AG09319 (cell line): ENCODE measurements around the gene BRMS1.

ENCODE experiments used
- DNase-seq: peaks from one replicate; pipeline ENCODE4 v3.0.0-alpha.2; 2010; ENCODE audit warnings: low read depth; ENCODE audit errors: extremely low read depth
- TF ChIP-seq, protein P1 (sequence below): IDR thresholded peaks from 2 replicates; pipeline ENCODE4 v1.5.1; 2011; ENCODE audit warnings: low read depth, mild to moderate bottlenecking, inconsistent platforms, low read length, moderate library complexity

The BRMS1 gene

DNA sequence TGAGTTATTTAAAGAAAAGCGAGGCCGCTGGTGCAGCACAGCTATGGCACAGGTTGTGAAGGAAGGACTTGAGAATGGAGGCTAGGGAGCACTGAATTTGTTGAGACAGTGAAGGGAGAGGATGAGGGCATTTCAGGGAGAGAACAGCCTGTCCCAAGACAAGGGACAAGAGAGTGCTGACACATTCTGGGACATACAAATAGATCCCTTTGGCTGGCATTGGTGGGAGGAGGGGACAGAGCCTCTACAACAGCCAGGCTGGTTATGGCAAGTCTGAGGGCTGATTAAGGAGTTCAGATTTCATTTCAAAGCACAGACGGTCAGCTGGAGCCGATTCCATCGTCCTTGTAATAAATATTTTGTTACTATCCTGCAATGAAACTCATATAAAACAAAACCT is 28.4 kb upstream of the BRMS1 start:
- TF ChIP-seq, protein P1, sequence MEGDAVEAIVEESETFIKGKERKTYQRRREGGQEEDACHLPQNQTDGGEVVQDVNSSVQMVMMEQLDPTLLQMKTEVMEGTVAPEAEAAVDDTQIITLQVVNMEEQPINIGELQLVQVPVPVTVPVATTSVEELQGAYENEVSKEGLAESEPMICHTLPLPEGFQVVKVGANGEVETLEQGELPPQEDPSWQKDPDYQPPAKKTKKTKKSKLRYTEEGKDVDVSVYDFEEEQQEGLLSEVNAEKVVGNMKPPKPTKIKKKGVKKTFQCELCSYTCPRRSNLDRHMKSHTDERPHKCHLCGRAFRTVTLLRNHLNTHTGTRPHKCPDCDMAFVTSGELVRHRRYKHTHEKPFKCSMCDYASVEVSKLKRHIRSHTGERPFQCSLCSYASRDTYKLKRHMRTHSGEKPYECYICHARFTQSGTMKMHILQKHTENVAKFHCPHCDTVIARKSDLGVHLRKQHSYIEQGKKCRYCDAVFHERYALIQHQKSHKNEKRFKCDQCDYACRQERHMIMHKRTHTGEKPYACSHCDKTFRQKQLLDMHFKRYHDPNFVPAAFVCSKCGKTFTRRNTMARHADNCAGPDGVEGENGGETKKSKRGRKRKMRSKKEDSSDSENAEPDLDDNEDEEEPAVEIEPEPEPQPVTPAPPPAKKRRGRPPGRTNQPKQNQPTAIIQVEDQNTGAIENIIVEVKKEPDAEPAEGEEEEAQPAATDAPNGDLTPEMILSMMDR: no peak
- DNase-seq: no peak

DNA sequence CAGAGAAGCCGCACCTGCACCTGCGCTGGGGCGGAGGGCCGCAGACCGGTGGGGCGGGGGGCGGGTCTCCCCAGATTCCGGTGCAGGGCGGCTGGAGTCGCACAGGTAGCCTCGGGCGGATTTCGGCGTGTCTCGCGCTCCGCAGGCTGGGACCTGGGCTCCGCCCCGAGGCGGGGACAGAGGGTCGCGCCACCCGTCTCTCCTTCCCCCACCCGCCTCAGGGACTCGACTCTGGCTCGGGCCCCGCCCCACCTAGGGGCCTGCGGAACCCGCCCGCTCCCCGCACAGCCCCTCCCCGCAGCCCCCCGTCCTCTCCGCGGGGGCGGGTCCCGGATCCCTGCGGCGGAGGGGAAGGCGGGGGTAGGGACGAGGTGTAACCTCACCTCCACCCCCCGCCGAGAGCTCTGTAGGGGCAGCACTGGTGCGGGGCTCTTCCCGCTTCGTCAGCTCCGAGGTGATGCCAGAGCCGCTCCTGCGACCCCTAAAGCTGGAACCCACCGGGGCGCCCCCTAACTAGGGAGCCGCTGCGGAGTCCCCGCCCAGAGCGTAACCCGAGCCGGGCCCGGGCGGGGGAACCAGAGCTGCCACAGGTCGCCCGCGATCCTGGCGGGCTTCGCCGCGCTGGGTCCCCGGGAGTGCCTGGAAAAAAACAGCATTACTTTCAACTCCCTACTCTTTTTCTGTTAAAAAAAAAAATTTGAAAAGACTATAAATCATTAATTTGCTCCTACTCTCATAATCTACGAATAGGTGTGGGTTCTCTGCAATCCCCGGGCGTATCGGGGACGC is 26.9 kb upstream of the BRMS1 start, which contains the start of gene SLC29A2:
Gene SLC29A2 (minus strand): TSS at position 134 of the 789 bp plus-strand sequence. CDS start 169 bp downstream, outside the sequence.
- TF ChIP-seq, protein P1: no peak
- no peak for DNase-seq

DNA sequence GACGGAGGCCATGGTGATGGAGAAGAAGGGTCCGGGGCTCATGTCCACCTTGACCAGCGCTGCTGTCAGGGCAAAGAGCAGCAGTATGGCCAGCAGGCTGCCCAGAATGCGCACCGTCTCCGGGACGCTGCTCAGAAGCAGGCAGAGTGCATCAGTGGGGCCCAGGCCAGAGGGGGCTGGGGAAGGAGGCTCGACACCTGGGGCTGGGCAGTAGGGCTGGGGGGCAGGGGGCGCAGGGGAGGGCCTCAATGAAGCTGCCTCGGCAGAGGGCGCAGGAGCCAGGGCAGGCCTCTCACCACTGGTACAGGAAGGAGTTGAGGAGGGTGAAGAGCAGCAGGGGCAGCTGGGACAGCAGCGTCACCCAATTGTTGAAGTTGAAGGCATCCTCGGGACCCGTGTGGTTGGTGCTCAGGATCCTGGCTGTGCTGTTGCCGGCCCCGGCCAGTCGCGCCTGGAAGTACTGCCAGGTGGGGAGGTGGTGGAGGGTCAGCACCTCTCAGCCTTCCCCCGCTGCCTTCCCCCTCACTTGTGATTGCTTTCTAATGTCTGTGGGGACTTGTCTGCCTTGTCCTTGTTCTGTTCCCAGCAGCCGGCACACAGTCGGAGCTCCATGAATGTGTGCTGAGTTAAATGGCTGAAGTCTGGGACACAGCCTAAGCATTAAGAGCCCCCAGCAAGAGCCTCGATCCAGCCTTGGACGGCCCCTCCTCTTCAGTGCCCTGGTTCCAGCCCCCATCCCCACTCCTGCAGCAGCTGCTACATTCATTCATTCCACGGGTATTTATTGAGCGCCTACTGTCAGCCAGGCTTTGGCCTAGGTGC is 24.4 kb upstream of the BRMS1 start:
- TF ChIP-seq, protein P1: no peak
- no peak for DNase-seq

DNA sequence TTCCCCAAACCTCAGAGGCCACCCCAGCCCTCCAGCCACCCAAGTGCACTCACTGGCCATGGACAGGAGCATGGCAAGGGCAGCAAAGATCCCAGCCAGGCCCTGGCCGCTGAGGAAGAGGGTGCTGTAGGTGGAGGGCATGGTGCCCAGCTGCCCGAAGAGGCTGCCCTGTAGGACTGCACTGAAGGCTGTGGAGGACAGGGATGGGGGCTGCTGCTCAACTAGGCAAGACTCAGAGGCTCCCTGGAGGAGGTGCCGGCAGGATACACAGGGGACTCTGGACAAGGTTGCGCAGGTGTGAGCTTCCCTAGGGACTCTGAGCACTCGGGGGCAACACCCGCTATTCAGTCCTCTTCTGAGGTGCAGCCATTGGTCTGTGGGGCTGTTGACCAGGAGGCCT is 23.6 kb upstream of the BRMS1 start:
- TF ChIP-seq, protein P1: no peak
- no peak for DNase-seq

DNA sequence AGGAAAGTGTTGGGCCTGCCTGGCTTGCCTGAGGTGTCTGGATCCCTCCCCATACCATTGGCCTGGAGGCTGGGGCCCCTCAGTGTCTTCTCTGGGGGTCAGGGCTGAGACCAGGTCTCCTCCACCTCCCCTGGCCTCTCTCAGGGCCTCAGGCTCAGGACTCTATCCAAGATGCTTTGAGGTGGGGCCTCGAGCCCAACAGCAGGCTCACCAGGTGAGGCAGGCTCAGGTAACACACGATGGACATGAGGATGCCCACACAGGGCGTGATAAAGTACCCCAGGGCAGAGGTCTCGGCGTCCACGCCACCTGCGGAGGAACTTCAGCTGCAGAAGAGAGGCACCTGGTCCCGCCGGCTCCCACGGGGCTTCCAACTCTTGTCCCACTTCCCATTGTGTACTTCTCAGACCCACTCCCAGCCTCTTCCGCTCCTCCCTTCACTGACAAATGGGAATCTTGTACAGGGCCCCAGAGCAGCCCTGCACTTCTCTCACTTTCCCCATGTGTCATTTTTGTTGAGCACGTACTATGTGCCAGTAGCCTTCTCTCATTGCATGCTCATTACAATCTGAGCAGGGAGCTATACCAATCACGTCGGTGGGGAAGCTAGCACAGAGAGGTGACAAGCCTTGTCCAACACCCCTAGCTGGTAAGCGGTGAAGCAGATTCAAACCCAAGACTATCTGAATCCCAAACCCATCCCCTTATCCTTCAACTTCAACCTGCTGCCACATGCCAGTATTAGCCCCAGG is 22.8 kb upstream of the BRMS1 start:
- TF ChIP-seq, protein P1: no peak
- no peak for DNase-seq

DNA sequence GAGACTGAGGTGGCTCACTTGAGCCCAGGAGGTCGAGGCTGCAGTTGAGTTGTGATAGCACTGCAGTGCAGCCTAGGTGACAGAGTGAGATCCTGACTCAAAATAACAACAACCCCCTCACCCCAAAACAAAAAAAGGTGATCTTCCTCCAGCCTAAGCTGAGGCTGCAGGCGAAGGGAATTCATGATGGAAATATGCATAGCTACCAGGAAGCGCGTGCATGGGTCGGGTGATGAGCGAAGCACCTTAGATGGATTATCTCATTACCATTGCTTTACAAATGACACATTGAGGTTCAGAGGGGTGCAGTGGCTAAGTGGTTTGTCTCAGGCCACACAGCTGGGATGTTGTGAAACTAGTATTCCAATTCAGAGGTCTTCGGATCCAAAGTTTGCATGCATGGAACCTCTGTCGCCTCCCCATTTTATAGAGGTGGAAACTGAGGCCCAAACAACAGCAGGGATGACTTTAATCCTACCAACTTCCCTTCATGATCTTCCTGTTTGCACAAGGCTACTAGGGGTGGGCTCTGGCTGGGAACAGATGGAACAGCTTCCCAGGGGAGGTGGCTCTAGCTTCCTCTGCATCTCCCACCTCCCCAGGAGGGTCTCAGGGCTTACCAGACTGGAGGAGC is 22.1 kb upstream of the BRMS1 start:
- TF ChIP-seq, protein P1: no peak
- no peak for DNase-seq
